Measurements from ENCODE around the gene ABHD17C.

ABHD17C gene

DNA sequence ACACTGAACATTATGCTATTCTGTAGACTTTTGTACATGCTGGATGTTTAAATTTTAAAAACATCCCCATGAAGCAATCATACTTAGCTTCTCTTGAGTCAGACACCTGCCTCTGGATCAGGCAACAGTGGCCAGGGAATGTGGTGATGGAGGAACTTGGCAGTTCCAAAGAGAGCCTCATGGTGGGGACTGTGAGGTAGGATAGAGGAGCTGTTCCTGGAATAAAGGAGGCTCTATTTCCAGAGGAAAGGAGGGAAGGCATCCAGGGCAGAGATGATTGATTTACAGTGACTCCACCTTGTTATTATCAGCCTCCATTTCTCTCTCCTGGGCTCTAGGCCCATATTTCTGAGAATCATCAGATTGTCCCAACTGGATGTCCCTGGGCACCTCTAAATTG, 35.0 kb upstream of the ABHD17C start:
- H3K27me3 ChIP-seq (ENCODE audit: control insufficient read depth, insufficient read depth, low read length) = no peaks in the 10 kb centered on the region
- no peaks in the 10 kb centered on the region for H3K4me1 ChIP-seq
- H2AFZ ChIP-seq = no peak overlapping the region
- H3K79me2 ChIP-seq = no peaks in the 10 kb centered on the region
- no peak overlapping the region for H3K4me2 ChIP-seq (ENCODE audit: low read length)
- no peak overlapping the region for H3K9ac ChIP-seq
- no peaks in the 10 kb centered on the region for H3K9me3 ChIP-seq (ENCODE audit: control insufficient read depth, low read length)
- H3K4me3 ChIP-seq (ENCODE audit: low read depth, low read length) = no peak overlapping the region
- H3K36me3 ChIP-seq (ENCODE audit: control insufficient read depth, insufficient read depth, low read length) = no peaks in the 10 kb centered on the region
- TF ChIP-seq, protein P1, sequence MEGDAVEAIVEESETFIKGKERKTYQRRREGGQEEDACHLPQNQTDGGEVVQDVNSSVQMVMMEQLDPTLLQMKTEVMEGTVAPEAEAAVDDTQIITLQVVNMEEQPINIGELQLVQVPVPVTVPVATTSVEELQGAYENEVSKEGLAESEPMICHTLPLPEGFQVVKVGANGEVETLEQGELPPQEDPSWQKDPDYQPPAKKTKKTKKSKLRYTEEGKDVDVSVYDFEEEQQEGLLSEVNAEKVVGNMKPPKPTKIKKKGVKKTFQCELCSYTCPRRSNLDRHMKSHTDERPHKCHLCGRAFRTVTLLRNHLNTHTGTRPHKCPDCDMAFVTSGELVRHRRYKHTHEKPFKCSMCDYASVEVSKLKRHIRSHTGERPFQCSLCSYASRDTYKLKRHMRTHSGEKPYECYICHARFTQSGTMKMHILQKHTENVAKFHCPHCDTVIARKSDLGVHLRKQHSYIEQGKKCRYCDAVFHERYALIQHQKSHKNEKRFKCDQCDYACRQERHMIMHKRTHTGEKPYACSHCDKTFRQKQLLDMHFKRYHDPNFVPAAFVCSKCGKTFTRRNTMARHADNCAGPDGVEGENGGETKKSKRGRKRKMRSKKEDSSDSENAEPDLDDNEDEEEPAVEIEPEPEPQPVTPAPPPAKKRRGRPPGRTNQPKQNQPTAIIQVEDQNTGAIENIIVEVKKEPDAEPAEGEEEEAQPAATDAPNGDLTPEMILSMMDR (IDR thresholded peaks at IDR 0.05) = peak; percentile 31
- H3K27ac ChIP-seq = no peak overlapping the region

DNA sequence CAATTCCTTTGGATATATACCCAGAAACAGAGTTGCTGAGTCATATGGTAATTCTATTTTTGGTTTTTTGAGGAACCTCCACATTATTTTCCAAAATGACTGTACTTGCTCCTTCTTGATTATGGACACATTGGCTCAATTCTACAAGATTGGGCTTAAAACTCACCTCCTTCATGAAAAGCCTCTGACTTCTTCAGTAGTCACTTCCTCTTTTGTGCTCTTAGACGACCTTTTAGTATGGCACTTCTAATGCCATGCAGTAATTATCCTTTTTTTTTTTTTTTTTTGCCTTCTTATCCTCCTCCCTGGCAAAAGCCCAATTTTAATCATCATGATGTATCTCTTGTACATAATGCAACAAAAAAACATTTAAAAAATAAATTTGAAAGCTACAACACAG, 33.0 kb upstream of the ABHD17C start:
- Histone ChIP-seq H3K9me3 (ENCODE audit: control insufficient read depth, low read length) (no peaks in the 10 kb centered on the region), H3K27me3 (ENCODE audit: control insufficient read depth, insufficient read depth, low read length) (no peaks in the 10 kb centered on the region), H2AFZ (no peak overlapping the region), H3K4me3 (ENCODE audit: low read depth, low read length) (no peak overlapping the region), H3K36me3 (ENCODE audit: control insufficient read depth, insufficient read depth, low read length) (no peaks in the 10 kb centered on the region), H3K4me1 (no peaks in the 10 kb centered on the region), H3K79me2 (no peaks in the 10 kb centered on the region), H3K4me2 (ENCODE audit: low read length) (no peak overlapping the region), H3K9ac (no peak overlapping the region), H3K27ac (no peak overlapping the region)
- TF ChIP-seq, protein P1 (IDR thresholded peaks at IDR 0.05) = no peak

DNA sequence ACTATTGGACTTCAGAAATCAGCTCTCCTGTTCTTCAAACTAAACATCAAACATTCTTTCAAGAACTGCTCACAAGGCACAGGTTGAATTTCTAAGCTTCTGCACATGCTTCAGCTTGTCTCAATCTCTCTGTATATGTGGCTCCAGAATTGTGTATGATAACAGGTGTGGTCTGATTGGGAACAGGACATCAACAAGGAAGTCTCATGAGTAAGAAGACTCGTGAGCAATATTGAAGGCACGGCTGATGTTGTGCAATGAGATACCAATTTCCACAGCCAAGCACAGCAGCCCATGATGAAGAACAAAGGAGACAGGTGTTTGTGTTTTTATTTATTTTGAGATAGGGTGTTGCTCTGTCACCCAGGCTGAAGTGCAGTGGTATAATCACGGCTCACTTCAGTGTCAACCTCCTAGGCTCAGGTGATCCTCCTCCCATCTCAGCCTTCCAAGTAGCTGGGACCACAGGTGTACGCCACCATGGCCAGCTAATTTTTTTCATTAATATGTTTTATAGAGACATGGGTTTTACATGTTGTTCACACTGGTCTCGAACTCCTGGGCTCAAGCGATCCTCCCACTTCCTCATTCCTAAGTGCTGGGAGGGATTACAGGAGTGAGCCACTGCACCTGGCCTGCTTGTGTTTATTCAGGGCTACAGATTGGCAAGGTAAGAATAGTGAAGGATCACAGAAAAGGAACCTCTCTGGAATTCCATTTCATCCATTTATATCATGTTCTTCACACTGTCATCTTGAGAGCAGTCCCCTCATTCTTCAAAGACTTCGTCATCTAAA, 32.2 kb upstream of the ABHD17C start:
- H3K4me2 ChIP-seq (ENCODE audit: low read length) = no peak overlapping the region
- H3K36me3 ChIP-seq (ENCODE audit: control insufficient read depth, insufficient read depth, low read length) = no peaks in the 10 kb centered on the region
- no peak overlapping the region for H3K27ac ChIP-seq
- H3K27me3 ChIP-seq (ENCODE audit: control insufficient read depth, insufficient read depth, low read length) = no peaks in the 10 kb centered on the region
- H3K4me1 ChIP-seq = no peaks in the 10 kb centered on the region
- no peaks in the 10 kb centered on the region for H3K79me2 ChIP-seq
- H3K9me3 ChIP-seq (ENCODE audit: control insufficient read depth, low read length) = no peaks in the 10 kb centered on the region
- H3K4me3 ChIP-seq (ENCODE audit: low read depth, low read length) = no peak overlapping the region
- H2AFZ ChIP-seq = no peak overlapping the region
- H3K9ac ChIP-seq = no peak overlapping the region
- TF ChIP-seq, protein P1 (IDR thresholded peaks at IDR 0.05) = no peak

DNA sequence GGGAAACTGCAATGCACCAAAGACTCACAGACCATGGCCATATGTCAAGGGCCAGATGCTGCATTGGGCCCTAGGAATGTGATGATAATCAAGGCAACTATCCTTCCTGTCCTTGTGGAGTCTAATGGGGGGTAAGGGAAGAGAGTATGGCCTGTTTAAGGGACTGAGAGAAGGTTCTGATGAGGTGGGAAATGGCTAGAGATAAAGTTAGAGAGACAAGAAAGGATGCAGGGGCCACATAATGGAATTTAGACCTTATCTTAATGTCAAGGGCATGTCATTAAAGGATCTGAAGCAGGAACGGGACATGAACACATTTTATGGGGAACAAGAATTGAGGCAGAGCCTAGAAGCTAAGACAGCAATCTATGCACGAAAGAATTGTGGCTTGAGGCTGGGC, 30.0 kb upstream of the ABHD17C start:
- H3K27me3 ChIP-seq (ENCODE audit: control insufficient read depth, insufficient read depth, low read length) = no peaks in the 10 kb centered on the region
- no peaks in the 10 kb centered on the region for H3K4me1 ChIP-seq
- no peak overlapping the region for H3K4me2 ChIP-seq (ENCODE audit: low read length)
- TF ChIP-seq, protein P1 (IDR thresholded peaks at IDR 0.05) = no peak
- H3K4me3 ChIP-seq (ENCODE audit: low read depth, low read length) = no peak overlapping the region
- no peak overlapping the region for H3K27ac ChIP-seq
- no peaks in the 10 kb centered on the region for H3K36me3 ChIP-seq (ENCODE audit: control insufficient read depth, insufficient read depth, low read length)
- no peak overlapping the region for H3K9ac ChIP-seq
- no peaks in the 10 kb centered on the region for H3K79me2 ChIP-seq
- H2AFZ ChIP-seq = no peak overlapping the region
- no peaks in the 10 kb centered on the region for H3K9me3 ChIP-seq (ENCODE audit: control insufficient read depth, low read length)

DNA sequence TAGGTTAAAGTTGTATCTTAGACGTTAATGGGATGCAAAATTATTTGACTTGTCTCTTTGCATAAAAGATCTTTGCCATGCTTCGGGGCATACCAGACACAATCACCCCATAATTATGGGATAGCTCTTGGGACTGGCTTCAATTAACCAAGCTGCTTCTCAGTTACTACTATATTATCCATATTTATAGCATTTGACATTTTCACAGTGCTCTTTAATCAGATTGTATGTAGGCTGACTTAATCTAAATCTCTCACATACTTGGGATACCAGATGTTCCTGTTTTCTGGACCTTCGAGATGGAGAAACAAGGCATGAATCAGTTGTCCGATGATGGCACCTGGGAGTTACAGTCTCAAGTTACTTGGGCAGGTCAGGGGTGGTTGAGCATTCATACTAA, 27.2 kb upstream of the ABHD17C start:
- TF ChIP-seq, protein P1 (IDR thresholded peaks at IDR 0.05) = no peak
- no peak overlapping the region for H2AFZ ChIP-seq
- H3K4me1 ChIP-seq = no peaks in the 10 kb centered on the region
- no peaks in the 10 kb centered on the region for H3K79me2 ChIP-seq
- no peak overlapping the region for H3K27ac ChIP-seq
- no peaks in the 10 kb centered on the region for H3K27me3 ChIP-seq (ENCODE audit: control insufficient read depth, insufficient read depth, low read length)
- no peaks in the 10 kb centered on the region for H3K36me3 ChIP-seq (ENCODE audit: control insufficient read depth, insufficient read depth, low read length)
- H3K4me3 ChIP-seq (ENCODE audit: low read depth, low read length) = no peak overlapping the region
- H3K9me3 ChIP-seq (ENCODE audit: control insufficient read depth, low read length) = no peaks in the 10 kb centered on the region
- no peak overlapping the region for H3K9ac ChIP-seq
- H3K4me2 ChIP-seq (ENCODE audit: low read length) = no peak overlapping the region
